Measurements from ENCODE around the gene RABEP2. TPM values are rescaled to one million over a fixed set of nuclear protein-coding genes. Genes with fewer than 3 reads are reported as not detected.
"Not testable (repeated sequence)": the region's sequence is repeated elsewhere in the genome, so short reads cannot be mapped to it uniquely, and the experiment has no call there.

The RABEP2 gene
- total and polyA plus RNA-seq, 10 donors = 40.8 to 90.0 (median 53.1) TPM

GRCh38 chr16:28872952-28873351 lies 52.1 kb downstream of the RABEP2 start:
- H3K27ac ChIP-seq = no peak overlapping the region
- H3K4me3 ChIP-seq = no peak overlapping the region
- no peaks in the 10 kb centered on the region for H3K9me3 ChIP-seq
- H3K27me3 ChIP-seq (replicated peaks in 1 of 7) = no peaks in the 10 kb centered on the region
- 87 to 96% (median 91%) methylated on average over 15 of the region's 15 CpGs for WGBS, 5 donors
- intact Hi-C loops (cut with DNase I; ENCODE audit: low total_unique reads) = no loop called here
- peaks cover 0 to 5% (median 0%) of the 10 kb centered on the region in 6 donors for H3K4me1 ChIP-seq
- TF ChIP-seq POLR2AphosphoS5 (IDR thresholded peaks at IDR 0.05) = no peak
- TF ChIP-seq CTCF (IDR thresholded peaks at IDR 0.05 in 8 of 11, conservative IDR thresholded peaks at IDR 0.05 in 3 of 11) = no peak
- TF ChIP-seq POLR2A (IDR thresholded peaks at IDR 0.05) = no peak
- DNase-seq = peak; percentile 66
- H3K36me3 ChIP-seq = peaks cover 5 to 80% (median 55%) of the 10 kb centered on the region in 6 donors

GRCh38 chr16:28869201-28869600 lies 55.8 kb downstream of the RABEP2 start:
- peaks cover 5 to 87% (median 65%) of the 10 kb centered on the region in 6 donors for H3K36me3 ChIP-seq
- no peak overlapping the region for H3K4me3 ChIP-seq
- no peak for TF ChIP-seq CTCF (IDR thresholded peaks at IDR 0.05 in 8 of 11, conservative IDR thresholded peaks at IDR 0.05 in 3 of 11)
- peak in 1 of 3 donors; percentile 12 for TF ChIP-seq POLR2AphosphoS5 (IDR thresholded peaks at IDR 0.05)
- TF ChIP-seq POLR2A (IDR thresholded peaks at IDR 0.05) = no peak
- H3K27ac ChIP-seq = no peak overlapping the region
- H3K27me3 ChIP-seq (replicated peaks in 1 of 7) = no peaks in the 10 kb centered on the region
- no peak for DNase-seq
- no peaks in the 10 kb centered on the region for H3K9me3 ChIP-seq
- 93 to 99% (median 95%) methylated on average over 9 to 11 of the region's 11 CpGs for WGBS, 5 donors
- H3K4me1 ChIP-seq = peaks cover 10 to 25% (median 18%) of the 10 kb centered on the region in 6 donors
- intact Hi-C loops (cut with DNase I; ENCODE audit: low total_unique reads) = no loop called here

- H3K27ac ChIP-seq; H3K9me3 ChIP-seq; intact Hi-C loops (cut with DNase I; ENCODE audit: low total_unique reads); H3K27me3 ChIP-seq (replicated peaks in 1 of 7); H3K4me3 ChIP-seq; DNase-seq: not testable (repeated sequence)
- H3K4me1 ChIP-seq = peaks cover 10 to 33% (median 24%) of the 10 kb centered on the region in 6 donors
- 90 to 95% (median 93%) methylated on average over 9 of the region's 9 CpGs for WGBS, 5 donors
- peaks cover 5 to 71% (median 57%) of the 10 kb centered on the region in 6 donors for H3K36me3 ChIP-seq
Observed at GRCh38 chr16:28867646-28868045, 57.4 kb downstream of the RABEP2 start.

GRCh38 chr16:28867241-28867640 lies 57.8 kb downstream of the RABEP2 start:
- WGBS, 5 donors = 92 to 93% (median 93%) methylated on average over 13 of the region's 13 CpGs
- intact Hi-C loops (cut with DNase I; ENCODE audit: low total_unique reads) = no loop called here
- Histone ChIP-seq H3K27me3 (replicated peaks in 1 of 7) (no peaks in the 10 kb centered on the region), H3K27ac (no peak overlapping the region), H3K9me3 (no peaks in the 10 kb centered on the region), H3K36me3 (peaks cover 5 to 67% (median 53%) of the 10 kb centered on the region in 6 donors), H3K4me3 (no peak overlapping the region), H3K4me1 (peaks cover 10 to 37% (median 28%) of the 10 kb centered on the region in 6 donors)
- TF ChIP-seq POLR2A (IDR thresholded peaks at IDR 0.05) (no peak), POLR2AphosphoS5 (IDR thresholded peaks at IDR 0.05) (no peak), CTCF (IDR thresholded peaks at IDR 0.05 in 8 of 11, conservative IDR thresholded peaks at IDR 0.05 in 3 of 11) (no peak)
- DNase-seq = no peak

GRCh38 chr16:28866454-28866804 lies 58.6 kb downstream of the RABEP2 start:
- 81 to 92% (median 89%) methylated on average over 17 of the region's 17 CpGs for WGBS, 5 donors
- Histone ChIP-seq H3K36me3 (peaks cover 5 to 59% (median 46%) of the 10 kb centered on the region in 6 donors), H3K27ac (no peak overlapping the region), H3K27me3 (replicated peaks in 1 of 7) (no peaks in the 10 kb centered on the region), H3K4me3 (no peak overlapping the region), H3K9me3 (no peaks in the 10 kb centered on the region), H3K4me1 (peaks cover 10 to 42% (median 29%) of the 10 kb centered on the region in 6 donors)
- DNase-seq = peak; percentile 67
- intact Hi-C loops (cut with DNase I; ENCODE audit: low total_unique reads) = no loop called here
- TF ChIP-seq CTCF (IDR thresholded peaks at IDR 0.05 in 8 of 11, conservative IDR thresholded peaks at IDR 0.05 in 3 of 11) = no peak
- no peak for TF ChIP-seq POLR2AphosphoS5 (IDR thresholded peaks at IDR 0.05)
- TF ChIP-seq POLR2A (IDR thresholded peaks at IDR 0.05) = no peak
